Measurements from ENCODE around the gene ENTPD2. TPM values are rescaled to one million over a fixed set of nuclear protein-coding genes. Genes with fewer than 3 reads are reported as not detected.
"Not testable (repeated sequence)": the region's sequence is repeated elsewhere in the genome, so short reads cannot be mapped to it uniquely, and the experiment has no call there.

ENTPD2 gene
- total and polyA plus RNA-seq, 2 donors (not counting 1 experiment from before 2014, with no cell fraction given): not detected

GRCh38 chr9:137063311-137064026, 9.6 kb upstream of the ENTPD2 start:
- Histone ChIP-seq H3K4me3 (ENCODE audit: control extremely low read depth in 1 of 5, extremely low read depth in 1 of 5, insufficient read depth in 1 of 5, low read depth in 2 of 5, low read length in 4 of 5) (no peak overlapping the region), H4K20me1 (ENCODE audit: control insufficient read depth, insufficient read depth, low read length, poor library complexity, severe bottlenecking) (peaks cover 6% of the 10 kb centered on the region), H3K36me3 (replicated peaks in 1 of 2; ENCODE audit: control extremely low read depth in 1 of 2, control insufficient read depth in 1 of 2, extremely low read depth in 1 of 2, insufficient read depth in 2 of 2, low read length in 1 of 2) (no peaks in the 10 kb centered on the region), H2AFZ (ENCODE audit: insufficient read depth, low read depth, low read length, poor library complexity, severe bottlenecking) (no peak overlapping the region), H3K9me3 (ENCODE audit: control extremely low read depth in 1 of 3, control insufficient read depth in 2 of 3, insufficient read depth in 1 of 3, low read length in 2 of 3) (no peaks in the 10 kb centered on the region), H3K27ac (ENCODE audit: low read length in 2 of 2) (no peak overlapping the region), H3K27me3 (replicated peaks in 1 of 4; ENCODE audit: control extremely low read depth in 1 of 4, control insufficient read depth in 3 of 4, insufficient read depth in 4 of 4, low read length in 3 of 4) (peaks cover 0 to 3% (median 0%) of the 10 kb centered on the region in 4 experiments), H3K4me1 (ENCODE audit: control insufficient read depth in 2 of 2, insufficient read depth in 2 of 2, low read length in 2 of 2) (peaks cover 2 to 11% of the 10 kb centered on the region in 2 donors), H3K79me2 (ENCODE audit: control insufficient read depth, insufficient read depth, low read length) (no peaks in the 10 kb centered on the region), H3K4me2 (replicated peaks; ENCODE audit: low read depth, low read length, poor library complexity, severe bottlenecking) (no peak overlapping the region), H3K9ac (ENCODE audit: low read length) (no peak overlapping the region)
- TF ChIP-seq CTCF (IDR thresholded peaks at IDR 0.05) (no peak), EZH2 (IDR thresholded peaks at IDR 0.05; ENCODE audit: borderline replicate concordance, insufficient read depth, low read depth, low read length, poor library complexity, severe bottlenecking) (no peak)
- Mint-ChIP-seq H3K4me3 (no peak overlapping the region), H3K9me3 (ENCODE audit: insufficient read depth) (no peaks in the 10 kb centered on the region), H3K4me1 (peaks cover 8% of the 10 kb centered on the region), H3K27me3 (peaks cover 6% of the 10 kb centered on the region), H3K27ac (no peak overlapping the region)
- intact Hi-C loops (cut with micrococcal nuclease): no loop called here
- ATAC-seq (ENCODE audit: low read depth) (no peak), DNase-seq (no peak)
- 88% methylated on average over 20 of the region's 26 CpGs for WGBS (ENCODE audit: insufficient coverage)
- ChIA-PET CTCF (interaction anchor here (0.7 to 6.2 kb wide), 18 partner anchors 11 to 302 kb away, joined by 3 to 61 read pairs (median 3); partner anchors contain the start of genes NPDC1, RNF224 and UAP1L1), POLR2A (no interaction called here)

- H3K4me2 ChIP-seq (replicated peaks; ENCODE audit: low read depth, low read length, poor library complexity, severe bottlenecking); H3K9me3 ChIP-seq (ENCODE audit: control extremely low read depth in 1 of 3, control insufficient read depth in 2 of 3, insufficient read depth in 1 of 3, low read length in 2 of 3); H3K36me3 ChIP-seq (replicated peaks in 1 of 2; ENCODE audit: control extremely low read depth in 1 of 2, control insufficient read depth in 1 of 2, extremely low read depth in 1 of 2, insufficient read depth in 2 of 2, low read length in 1 of 2); H3K4me1 Mint-ChIP-seq; H2AFZ ChIP-seq (ENCODE audit: insufficient read depth, low read depth, low read length, poor library complexity, severe bottlenecking); H3K79me2 ChIP-seq (ENCODE audit: control insufficient read depth, insufficient read depth, low read length); H3K27ac ChIP-seq (ENCODE audit: low read length in 2 of 2); H3K9ac ChIP-seq (ENCODE audit: low read length); H3K27me3 Mint-ChIP-seq; H3K4me3 Mint-ChIP-seq; ATAC-seq (ENCODE audit: low read depth); H3K4me1 ChIP-seq (ENCODE audit: control insufficient read depth in 2 of 2, insufficient read depth in 2 of 2, low read length in 2 of 2); H3K9me3 Mint-ChIP-seq (ENCODE audit: insufficient read depth); DNase-seq; POLR2A ChIA-PET; intact Hi-C loops (cut with micrococcal nuclease); H4K20me1 ChIP-seq (ENCODE audit: control insufficient read depth, insufficient read depth, low read length, poor library complexity, severe bottlenecking); H3K27ac Mint-ChIP-seq; H3K27me3 ChIP-seq (replicated peaks in 1 of 4; ENCODE audit: control extremely low read depth in 1 of 4, control insufficient read depth in 3 of 4, insufficient read depth in 4 of 4, low read length in 3 of 4); H3K4me3 ChIP-seq (ENCODE audit: control extremely low read depth in 1 of 5, extremely low read depth in 1 of 5, insufficient read depth in 1 of 5, low read depth in 2 of 5, low read length in 4 of 5): not testable (repeated sequence)
- CTCF ChIA-PET: interaction anchor here (1.2 to 6.2 kb wide), 5 partner anchors 11 to 275 kb away, joined by 3 to 61 read pairs (median 12); partner anchors contain the start of gene NPDC1
- 94% methylated on average over 3 of the region's 9 CpGs for whole genome bisulfite sequencing (ENCODE audit: insufficient coverage)
Observed at GRCh38 chr9:137062798-137063197, 8.9 kb upstream of the ENTPD2 start.
